IMR-90 (cell line): Measurements from ENCODE around the gene MRGPRE. TPM values are rescaled to one million over a fixed set of nuclear protein-coding genes. Genes with fewer than 3 reads are reported as not detected.
"Not testable (repeated sequence)": the region's sequence is repeated elsewhere in the genome, so short reads cannot be mapped to it uniquely, and the experiment has no call there.

ENCODE experiments used
- ATAC-seq: fragments of 200-7000 bp; cut with Tn5 transposase; 2 replicates; pipeline ENCODE4 v1.9.1; 2020; ENCODE audit warnings: low read depth, mild to moderate bottlenecking, moderate library complexity
- BruUV-seq: library from RNA; stranded (reverse); fragments of 400-500 nt; replicated peaks from 2 replicates; lab custom pipeline; 2021; lab: Mats Ljungman, UMichigan
- CTCF ChIA-PET: fragments of 300-600 bp; formaldehyde crosslinking; extraction: SDS; loops from one replicate; lab custom pipeline; 2021; ENCODE audit warnings: antibody characterized with exemption; lab: Yijun Ruan, JAX
- POLR2A ChIA-PET: fragments of 300-600 bp; sonication (Branson Sonifier 250); formaldehyde crosslinking; loops from one replicate; lab custom pipeline; 2022; ENCODE audit warnings: antibody characterized with exemption; ENCODE audit not compliant: unreplicated experiment; lab: Charles Lee
- DNase-seq: peaks from one replicate; pipeline ENCODE4 v3.0.0; 2013
- H2AFZ ChIP-seq: replicated peaks from 2 replicates; pipeline ENCODE3; 2013; ENCODE audit warnings: low read length, mild to moderate bottlenecking; ENCODE audit not compliant: poor library complexity
- H2AK5ac ChIP-seq: 2 replicates; pipeline ENCODE4 v1.6.1; 2013; ENCODE audit warnings: low read depth, low read length, inconsistent platforms
- H2AK9ac ChIP-seq: replicated peaks from 2 replicates; pipeline ENCODE3; 2013; ENCODE audit warnings: mild to moderate bottlenecking, low read depth, low read length, moderate library complexity; ENCODE audit not compliant: poor library complexity
- H2BK120ac ChIP-seq: 2 replicates; pipeline ENCODE4 v1.6.1; 2013; ENCODE audit warnings: low read depth, low read length, inconsistent platforms
- H2BK15ac ChIP-seq: 3 replicates; pipeline ENCODE4 v1.6.1; 2013; ENCODE audit warnings: low read depth, low read length, inconsistent platforms
- H2BK20ac ChIP-seq: 2 replicates; pipeline ENCODE4 v1.6.1; 2013; ENCODE audit warnings: low read depth, mild to moderate bottlenecking, inconsistent platforms, low read length, moderate library complexity
- H2BK5ac ChIP-seq: 2 replicates; pipeline ENCODE4 v1.6.1; 2013; ENCODE audit warnings: mild to moderate bottlenecking, low read depth, low read length, inconsistent platforms; ENCODE audit not compliant: poor library complexity, severe bottlenecking
- H3K14ac ChIP-seq: replicated peaks from 2 replicates; pipeline ENCODE4 v1.6.1; 2013; ENCODE audit warnings: low read depth, low read length, inconsistent platforms
- H3K18ac ChIP-seq: 2 replicates; pipeline ENCODE4 v1.6.1; 2013; ENCODE audit warnings: low read depth, low read length, control low read depth
- H3K23ac ChIP-seq: 2 replicates; pipeline ENCODE4 v1.6.1; 2013; ENCODE audit warnings: low read depth, low read length, inconsistent platforms
- H3K27ac ChIP-seq: 2 replicates; pipeline ENCODE4 v1.5.1; 2013; ENCODE audit warnings: mild to moderate bottlenecking, control low read depth, low read length; ENCODE audit not compliant: insufficient read depth
- H3K27me3 ChIP-seq: 2 replicates; pipeline ENCODE4 v1.6.1; 2013; ENCODE audit warnings: low read length; ENCODE audit not compliant: control insufficient read depth, insufficient read depth
- H3K36me3 ChIP-seq: 2 replicates; pipeline ENCODE4 v1.6.1; 2013; ENCODE audit warnings: low read length, mixed read lengths; ENCODE audit not compliant: control insufficient read depth, insufficient read depth
- H3K4ac ChIP-seq: 2 replicates; pipeline ENCODE4 v1.6.1; 2013; ENCODE audit warnings: low read depth, low read length, inconsistent platforms
- H3K4me1 ChIP-seq: 2 replicates; pipeline ENCODE4 v1.6.1; 2013; ENCODE audit warnings: low read length, mixed read lengths; ENCODE audit not compliant: control insufficient read depth, insufficient read depth
- H3K4me2 ChIP-seq: 2 replicates; pipeline ENCODE4 v1.6.1; 2013; ENCODE audit warnings: low read depth, mild to moderate bottlenecking, control low read depth, low read length, moderate library complexity
- H3K4me3 ChIP-seq: 2 replicates; pipeline ENCODE4 v1.5.1; 2013; ENCODE audit warnings: low read depth, mild to moderate bottlenecking, control low read depth, low read length, moderate library complexity; ENCODE audit not compliant: insufficient read depth
- H3K56ac ChIP-seq: 2 replicates; pipeline ENCODE4 v1.6.1; 2013; ENCODE audit warnings: low read length, inconsistent platforms; ENCODE audit not compliant: insufficient read depth; ENCODE audit errors: extremely low read depth
- H3K79me1 ChIP-seq, 2 experiments: 2 replicates each; pipeline ENCODE4 v1.6.1; 2013; ENCODE audit warnings: low read length in 2 of 2, inconsistent platforms in 1 of 2, low read depth in 1 of 2
- H3K9ac ChIP-seq: 2 replicates; pipeline ENCODE4 v1.6.1; 2013; ENCODE audit warnings: low read depth, low read length, control low read depth
- H3K9me1 ChIP-seq: 2 replicates; pipeline ENCODE4 v1.6.1; 2013; ENCODE audit warnings: low read length, inconsistent platforms; ENCODE audit not compliant: insufficient read depth
- H3K9me3 ChIP-seq: 2 replicates; pipeline ENCODE4 v1.6.1; 2013; ENCODE audit warnings: low read length; ENCODE audit not compliant: control insufficient read depth, insufficient read depth
- H4K20me1 ChIP-seq: 2 replicates; pipeline ENCODE4 v1.6.1; 2013; ENCODE audit warnings: low read length, inconsistent platforms; ENCODE audit not compliant: insufficient read depth
- H4K5ac ChIP-seq: 2 replicates; pipeline ENCODE4 v1.6.1; 2013; ENCODE audit warnings: mild to moderate bottlenecking, low read depth, low read length, control low read depth
- H4K8ac ChIP-seq, 2 experiments: 2 replicates each; pipeline ENCODE4 v1.6.1; 2013; ENCODE audit warnings: low read depth in 2 of 2, low read length in 2 of 2, control low read depth in 1 of 2, inconsistent platforms in 1 of 2
- H4K91ac ChIP-seq: 2 replicates; pipeline ENCODE4 v1.6.1; 2013; ENCODE audit warnings: low read depth, low read length, inconsistent platforms; ENCODE audit not compliant: insufficient read depth
- WGBS, 2 experiments: methylation state at CpG; one replicate each; pipeline versions ENCODE4 v1.1.5 to v1.1.7; 2013; ENCODE audit warnings: missing lambda C conversion rate in 2 of 2; ENCODE audit not compliant: insufficient read length in 1 of 2; ENCODE audit errors: extremely low coverage in 2 of 2; 5-methylcytosine and 5-hydroxymethylcytosine counted together
- dilution Hi-C: fragments of 300-500 bp; cut with HindIII; formaldehyde crosslinking; loops from one replicate; pipeline ENCODE4 v1.14.3; 2018; ENCODE audit warnings: low sequenced_read_pairs; ENCODE audit not compliant: unreplicated experiment
- in situ Hi-C: fragments of 300-500 bp; cut with MboI; formaldehyde crosslinking; loops from 3 replicates; pipeline ENCODE4 v1.14.3; 2019; ENCODE audit warnings: low sequenced_read_pairs, inconsistent platforms, mixed read lengths
- intact Hi-C: fragments of 100-400 bp; cut with micrococcal nuclease; formaldehyde crosslinking; loops from 2 replicates; pipeline ENCODE4 v1.10.0; 2022
- polyA plus RNA-seq, 3 experiments: library from polyadenylated mRNA; depleted of rRNA; stranded (reverse); fragments of >200 nt; gene quantifications; 2 replicates each; pipeline ENCODE4 v1.2.3, GENCODE V29; 2012; ENCODE audit warnings: low replicate concordance in 1 of 3
- total RNA-seq: library from RNA; depleted of rRNA; stranded (reverse); fragments of >200 nt; gene quantifications from 2 replicates; pipeline ENCODE4 v1.2.3, GENCODE V29; 2012

The MRGPRE gene
- total and polyA plus RNA-seq, 2 of the 4 experiments (the other 2 are of a cell fraction): not detected

DNA sequence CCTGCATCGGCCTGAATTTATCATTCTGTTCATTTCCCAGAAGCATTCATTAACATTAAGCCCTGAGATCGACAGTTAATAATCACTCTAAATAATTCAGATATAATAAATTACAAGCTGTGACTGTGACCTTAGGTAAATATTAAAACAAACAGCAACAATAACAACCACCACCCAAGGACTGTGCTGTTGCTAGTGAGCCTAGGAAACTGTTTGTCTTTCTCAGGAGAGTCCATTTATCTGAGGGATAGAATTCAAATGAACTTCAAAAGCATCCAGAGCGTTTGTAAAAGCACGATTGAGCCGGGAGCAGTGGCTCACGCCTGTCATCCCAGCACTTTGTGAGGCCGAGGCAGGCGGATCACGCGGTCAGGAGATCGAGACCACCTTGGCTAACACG is 23.0 kb upstream of the MRGPRE start:
- H2AFZ ChIP-seq, H3K4ac ChIP-seq, H3K14ac ChIP-seq, H2AK5ac ChIP-seq, H3K18ac ChIP-seq, H3K4me2 ChIP-seq, H3K79me1 ChIP-seq, H3K4me3 ChIP-seq, BruUV-seq, DNase-seq, H3K27ac ChIP-seq, H4K91ac ChIP-seq, H4K5ac ChIP-seq, H3K36me3 ChIP-seq, dilution Hi-C loops, CTCF ChIA-PET, H2AK9ac ChIP-seq, H3K4me1 ChIP-seq, H4K8ac ChIP-seq, H2BK5ac ChIP-seq, in situ Hi-C loops, H4K20me1 ChIP-seq, H2BK20ac ChIP-seq, H3K9me1 ChIP-seq, H3K23ac ChIP-seq, H2BK15ac ChIP-seq, H3K27me3 ChIP-seq, H3K9ac ChIP-seq, H3K9me3 ChIP-seq, H3K56ac ChIP-seq, intact Hi-C loops, H2BK120ac ChIP-seq, POLR2A ChIA-PET, ATAC-seq: not testable (repeated sequence)
- WGBS, 2 experiments: no CpG with 5 or more reads among the region's 12 CpGs

GRCh38 chr11:3254773-3255172 is 22.6 kb upstream of the MRGPRE start:
- POLR2A ChIA-PET, dilution Hi-C loops, DNase-seq, H3K23ac ChIP-seq, H2AK5ac ChIP-seq, ATAC-seq, in situ Hi-C loops, H2BK20ac ChIP-seq, H3K27ac ChIP-seq, BruUV-seq, H3K9me1 ChIP-seq, H2AFZ ChIP-seq, H4K5ac ChIP-seq, H4K20me1 ChIP-seq, H3K4me2 ChIP-seq, H3K4me1 ChIP-seq, H3K9ac ChIP-seq, H2BK120ac ChIP-seq, H3K4me3 ChIP-seq, H3K14ac ChIP-seq, H3K79me1 ChIP-seq, intact Hi-C loops, H2AK9ac ChIP-seq, H2BK15ac ChIP-seq, H3K27me3 ChIP-seq, H3K36me3 ChIP-seq, H2BK5ac ChIP-seq, H4K8ac ChIP-seq, H3K18ac ChIP-seq, H4K91ac ChIP-seq, H3K9me3 ChIP-seq, H3K4ac ChIP-seq, H3K56ac ChIP-seq, CTCF ChIA-PET: not testable (repeated sequence)
- no CpG with 5 or more reads among the region's 14 CpGs for WGBS, 2 experiments
